SJSA1 (cell line): ENCODE data around the gene GSTT2B. TPM values are rescaled to one million over a fixed set of nuclear protein-coding genes. Genes with fewer than 3 reads are reported as not detected.
"Not testable (repeated sequence)": the region's sequence is repeated elsewhere in the genome, so short reads cannot be mapped to it uniquely, and the experiment has no call there.

Experiments
- DNase-seq, 2 experiments: peaks; one replicate each; pipeline ENCODE4 v3.0.0-alpha.2; 2015 to 2020; ENCODE audit warnings: low spot score in 2 of 2, low read depth in 1 of 2
- H3K27ac ChIP-seq: fragments of 250-450 bp; sonication (Bioruptor Pico); 2 replicates; pipeline ENCODE4 v1.5.1; 2020; ENCODE audit warnings: mild to moderate bottlenecking, moderate library complexity
- H3K27me3 ChIP-seq: fragments of 250-450 bp; sonication (Bioruptor Pico); replicated peaks from 2 replicates; pipeline ENCODE4 v1.5.1; 2020; ENCODE audit warnings: mild to moderate bottlenecking, moderate library complexity
- H3K36me3 ChIP-seq: fragments of 250-450 bp; sonication (Bioruptor Pico); 2 replicates; pipeline ENCODE4 v1.5.1; 2020; ENCODE audit warnings: mild to moderate bottlenecking
- H3K4me1 ChIP-seq: fragments of 250-450 bp; sonication (Bioruptor Pico); replicated peaks from 2 replicates; pipeline ENCODE4 v1.6.1; 2021; ENCODE audit warnings: mild to moderate bottlenecking
- H3K4me3 ChIP-seq: fragments of 250-450 bp; sonication (Bioruptor Pico); 2 replicates; pipeline ENCODE4 v1.5.1; 2020; ENCODE audit warnings: mild to moderate bottlenecking
- H3K9me3 ChIP-seq: fragments of 250-450 bp; sonication (Bioruptor Pico); replicated peaks from 2 replicates; pipeline ENCODE4 v1.5.1; 2020; ENCODE audit warnings: mild to moderate bottlenecking
- total RNA-seq: library from RNA; depleted of rRNA; stranded (reverse); fragments of >200 nt; shearing (Covaris generic); gene quantifications from 2 replicates; pipeline ENCODE4 v1.2.3, GENCODE V29; 2014

GSTT2B gene
- total RNA-seq, 1 experiment from 2014 or later = 17.8 TPM

DNA sequence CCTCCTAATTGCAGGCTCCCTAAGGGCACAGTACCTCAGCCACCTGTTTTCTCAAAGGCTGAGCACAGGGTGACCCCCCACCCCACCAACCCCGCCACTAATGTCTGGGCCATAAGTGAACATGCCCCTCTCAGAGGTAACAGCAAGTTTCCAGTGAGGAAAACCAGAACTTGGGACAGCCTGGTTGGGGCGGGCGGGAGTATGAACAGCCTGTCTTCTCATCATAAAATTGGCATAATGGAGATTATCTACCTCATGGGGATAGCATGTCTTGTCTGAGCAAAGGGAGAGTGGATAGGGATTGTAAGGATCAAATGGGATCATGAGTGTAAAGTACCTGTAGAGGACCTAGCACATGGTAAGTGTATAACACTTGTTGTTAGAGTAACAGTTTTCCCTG, 10.9 kb upstream of the GSTT2B start:
- H3K9me3 ChIP-seq, H3K27ac ChIP-seq, H3K4me1 ChIP-seq, H3K27me3 ChIP-seq, H3K4me3 ChIP-seq, DNase-seq: not testable (repeated sequence)
- H3K36me3 ChIP-seq = peaks cover 31% of the 10 kb centered on the region

GRCh38 chr22:23970816-23971486, 10.0 kb upstream of the GSTT2B start:
- Histone ChIP-seq H3K36me3 (peaks cover 31% of the 10 kb centered on the region), H3K9me3 (no peaks in the 10 kb centered on the region), H3K27me3 (no peaks in the 10 kb centered on the region), H3K4me3 (no peak overlapping the region), H3K27ac (no peak overlapping the region), H3K4me1 (no peaks in the 10 kb centered on the region)
- DNase-seq = no peak

DNA sequence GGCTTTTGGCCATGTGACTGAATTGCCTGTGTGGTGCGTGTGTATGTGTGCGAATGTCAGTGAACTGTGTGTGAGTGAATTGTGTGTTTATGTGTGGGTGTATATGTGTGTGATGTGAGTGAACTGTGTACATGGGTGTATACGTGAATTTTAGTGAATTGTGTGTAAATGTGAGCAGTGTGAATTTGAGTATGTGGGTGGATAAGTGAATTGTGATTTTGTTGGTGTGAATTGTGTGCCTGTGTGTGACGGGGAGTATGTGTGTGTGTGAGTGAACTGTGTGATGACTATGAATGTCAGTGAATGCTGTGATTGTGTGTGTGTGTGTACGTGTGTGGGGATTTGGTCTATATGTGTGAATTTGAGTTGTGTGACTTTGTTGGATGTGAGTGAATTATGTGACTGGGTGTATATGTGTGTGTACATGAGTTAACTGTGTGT, 9.2 kb upstream of the GSTT2B start:
- Histone ChIP-seq H3K27me3 (no peaks in the 10 kb centered on the region), H3K9me3 (no peaks in the 10 kb centered on the region), H3K27ac (no peak overlapping the region), H3K4me1 (no peaks in the 10 kb centered on the region), H3K4me3 (no peak overlapping the region), H3K36me3 (peaks cover 31% of the 10 kb centered on the region)
- no peak for DNase-seq

- H3K4me1 ChIP-seq = no peaks in the 10 kb centered on the region
- no peak for DNase-seq
- H3K27ac ChIP-seq = no peak overlapping the region
- H3K9me3 ChIP-seq = no peaks in the 10 kb centered on the region
- peaks cover 31% of the 10 kb centered on the region for H3K36me3 ChIP-seq
- H3K4me3 ChIP-seq = no peak overlapping the region
- H3K27me3 ChIP-seq = no peaks in the 10 kb centered on the region
Measured at GRCh38 chr22:23969071-23969470, 8.1 kb upstream of the GSTT2B start.

GRCh38 chr22:23966568-23966967, 5.6 kb upstream of the GSTT2B start, which contains the start of gene DDTL:
DDTL (plus strand) TSS chr22:23966888; CDS start chr22:23966915, 27 bp downstream.
- H3K4me3 ChIP-seq, DNase-seq, H3K27me3 ChIP-seq, H3K27ac ChIP-seq, H3K9me3 ChIP-seq, H3K4me1 ChIP-seq: not testable (repeated sequence)
- H3K36me3 ChIP-seq = peaks cover 26% of the 10 kb centered on the region

GRCh38 chr22:23966094-23966493, 5.1 kb upstream of the GSTT2B start:
- H3K4me3 ChIP-seq, H3K4me1 ChIP-seq, H3K27ac ChIP-seq, H3K9me3 ChIP-seq, DNase-seq, H3K27me3 ChIP-seq: not testable (repeated sequence)
- H3K36me3 ChIP-seq = peaks cover 22% of the 10 kb centered on the region

- peak; percentile 38 to 72 for DNase-seq
- H3K4me3 ChIP-seq, H3K36me3 ChIP-seq, H3K4me1 ChIP-seq, H3K9me3 ChIP-seq, H3K27ac ChIP-seq, H3K27me3 ChIP-seq: not testable (repeated sequence)
Measured at GRCh38 chr22:23956301-23956900, 4.6 kb downstream of the GSTT2B start.

GRCh38 chr22:23955886-23956285, 5.1 kb downstream of the GSTT2B start:
- H3K4me3 ChIP-seq, H3K9me3 ChIP-seq, H3K36me3 ChIP-seq, H3K27ac ChIP-seq, DNase-seq, H3K4me1 ChIP-seq, H3K27me3 ChIP-seq: not testable (repeated sequence)

DNA sequence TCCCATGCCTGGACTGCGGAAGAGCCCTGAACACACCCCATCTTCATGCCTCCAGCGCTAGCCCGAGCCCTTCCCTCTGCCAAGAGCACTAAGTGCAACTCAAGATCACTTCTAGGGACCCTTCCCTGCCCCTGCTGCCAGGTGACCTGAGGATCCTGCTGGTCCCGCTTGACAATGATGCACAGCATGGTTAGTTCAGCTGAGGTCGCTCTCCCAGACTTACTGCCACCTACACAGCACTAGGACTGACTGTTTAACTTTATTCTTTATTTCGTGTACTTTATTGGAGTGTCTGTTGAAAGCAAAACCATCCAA, 6.0 kb downstream of the GSTT2B start:
- not testable (repeated sequence) for H3K9me3 ChIP-seq, H3K27ac ChIP-seq, H3K4me3 ChIP-seq, H3K36me3 ChIP-seq, H3K27me3 ChIP-seq, H3K4me1 ChIP-seq, DNase-seq

GRCh38 chr22:23954193-23954990, 6.6 kb downstream of the GSTT2B start:
- not testable (repeated sequence) for H3K27me3 ChIP-seq, DNase-seq, H3K27ac ChIP-seq

GRCh38 chr22:23953485-23953884, 7.5 kb downstream of the GSTT2B start:
- H3K4me3 ChIP-seq, H3K9me3 ChIP-seq, H3K4me1 ChIP-seq, H3K27me3 ChIP-seq, DNase-seq, H3K27ac ChIP-seq, H3K36me3 ChIP-seq: not testable (repeated sequence)

More at GRCh38 chr22:23954193-23954990, 6.6 kb downstream of the GSTT2B start:
- H3K4me1 ChIP-seq, H3K9me3 ChIP-seq, H3K36me3 ChIP-seq, H3K4me3 ChIP-seq: not testable (repeated sequence)

GRCh38 chr22:23952794-23953405, 8.1 kb downstream of the GSTT2B start:
- not testable (repeated sequence) for DNase-seq, H3K27me3 ChIP-seq, H3K4me1 ChIP-seq, H3K9me3 ChIP-seq, H3K4me3 ChIP-seq, H3K27ac ChIP-seq, H3K36me3 ChIP-seq

GRCh38 chr22:23951383-23951782, 9.6 kb downstream of the GSTT2B start:
- H3K4me3 ChIP-seq, H3K27ac ChIP-seq, H3K4me1 ChIP-seq, H3K9me3 ChIP-seq, H3K27me3 ChIP-seq, H3K36me3 ChIP-seq, DNase-seq: not testable (repeated sequence)

DNA sequence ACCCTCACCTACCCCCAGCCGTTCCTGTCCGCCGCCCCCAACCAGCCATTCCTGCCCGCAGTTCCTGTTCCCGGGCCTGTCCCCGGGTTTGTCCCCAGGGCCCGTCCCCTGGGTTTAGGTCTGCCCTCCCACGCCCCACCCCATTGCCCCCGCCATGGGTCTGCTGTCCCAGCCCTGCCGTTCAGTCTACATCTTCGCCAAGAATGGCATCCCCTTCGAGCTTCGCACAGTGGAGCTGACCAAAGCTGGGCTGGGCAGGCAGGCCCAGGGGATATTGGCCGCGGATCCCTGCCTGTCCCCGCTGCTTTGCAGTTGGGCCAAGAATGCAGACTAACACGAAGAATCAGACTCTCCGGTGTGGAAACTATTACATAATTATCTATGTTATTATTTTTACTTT, 11.2 kb downstream of the GSTT2B start:
- H3K4me1 ChIP-seq, H3K36me3 ChIP-seq, H3K4me3 ChIP-seq, H3K27me3 ChIP-seq, H3K27ac ChIP-seq, H3K9me3 ChIP-seq, DNase-seq: not testable (repeated sequence)
